ENCODE results near the gene WDR47.
"Not testable (repeated sequence)": the region's sequence is repeated elsewhere in the genome, so short reads cannot be mapped to it uniquely, and the experiment has no call there.

WDR47 gene

DNA sequence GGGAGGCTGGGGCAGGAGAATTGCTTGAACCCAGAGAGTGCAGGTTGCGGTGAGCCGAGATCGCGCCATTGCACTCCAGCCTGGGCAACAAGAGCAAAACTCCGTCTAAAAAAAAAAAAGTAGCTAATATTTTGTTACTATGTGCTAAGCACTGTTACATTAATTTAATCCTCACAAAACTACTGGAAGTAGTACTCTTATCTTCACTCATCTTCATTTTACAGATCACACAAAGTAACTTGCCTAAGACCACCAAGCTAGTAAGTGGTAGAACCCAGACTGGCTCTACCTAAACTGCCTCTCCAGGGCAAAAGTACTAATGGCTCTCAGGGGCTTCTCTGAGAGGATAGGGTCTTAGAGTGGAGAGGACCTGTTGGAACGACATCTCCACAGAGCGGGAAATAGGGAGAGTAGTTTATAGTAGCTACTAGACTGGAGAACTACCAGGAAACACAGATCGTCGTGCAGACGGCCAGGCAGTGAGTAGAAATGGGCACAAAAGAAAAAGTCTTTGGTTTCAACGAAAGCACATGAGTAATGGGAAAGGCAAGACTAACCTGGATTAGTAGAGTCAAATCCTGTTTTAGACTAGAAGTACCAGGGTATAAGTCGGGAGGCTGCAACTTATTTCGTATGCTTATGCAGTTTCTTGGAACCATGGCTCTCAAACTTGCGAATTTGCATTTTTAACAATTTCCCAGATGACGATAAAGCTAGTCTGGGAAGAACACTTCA is 80.0 kb downstream of the WDR47 start:
- no peak for DNase-seq

DNA sequence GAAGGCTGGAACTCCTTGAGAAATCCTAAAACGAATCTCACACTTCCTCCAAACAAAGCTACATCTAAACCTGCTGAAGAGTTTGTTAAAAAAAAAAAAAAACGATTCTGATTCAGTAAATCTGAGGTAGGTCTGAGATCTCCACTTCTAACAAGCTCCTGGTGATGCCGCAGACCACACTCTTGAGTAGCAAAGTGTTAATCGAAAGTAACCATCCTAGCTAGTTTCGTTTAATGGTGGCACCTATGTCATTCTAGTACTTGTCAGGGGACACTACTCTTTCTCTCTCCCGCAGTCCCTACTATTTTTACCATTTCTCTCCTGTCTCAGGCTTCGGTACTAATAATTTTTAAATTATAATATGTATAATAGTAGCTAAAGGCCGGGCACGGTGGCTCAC is 80.7 kb downstream of the WDR47 start:
- DNase-seq = no peak

DNA sequence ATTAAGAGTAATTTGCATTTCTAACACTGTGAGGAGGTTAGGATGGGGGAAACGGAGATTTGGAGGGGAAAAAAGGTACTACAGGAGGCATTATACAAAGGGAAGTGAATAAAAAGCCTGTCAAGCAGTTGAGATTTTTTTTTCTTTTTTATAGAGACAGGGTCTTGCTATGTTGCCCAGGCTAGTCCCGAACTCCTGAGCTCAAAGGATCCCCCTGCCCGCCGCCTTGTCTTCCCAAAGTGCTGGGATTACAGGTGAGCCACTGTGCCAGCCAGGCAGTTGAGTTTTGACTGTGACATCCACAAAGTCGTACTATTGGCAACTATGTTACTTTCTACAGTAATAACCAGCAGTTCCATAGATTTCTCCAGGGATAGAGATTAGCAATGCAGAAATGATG is 81.2 kb downstream of the WDR47 start:
- DNase-seq = no peak

DNA sequence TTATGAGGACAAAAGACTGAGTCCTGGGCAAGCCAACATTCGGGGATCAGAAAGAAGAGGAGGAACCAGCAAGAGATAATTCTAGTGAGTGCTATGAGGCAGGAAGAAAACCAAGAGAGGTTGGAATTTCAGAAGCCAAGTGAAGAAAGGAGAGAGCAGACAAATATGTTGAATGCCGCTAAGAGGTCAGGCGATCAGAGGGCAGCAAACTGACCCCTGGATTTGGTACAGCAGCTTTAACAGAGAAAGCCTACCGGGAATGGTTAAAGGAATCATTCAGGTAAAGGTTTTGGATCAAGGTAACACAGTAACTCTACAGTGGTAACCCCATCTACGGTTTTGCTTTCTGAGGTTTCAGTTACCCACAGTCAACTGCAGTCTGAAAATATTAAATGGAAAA is 84.0 kb downstream of the WDR47 start:
- DNase-seq = no peak

DNA sequence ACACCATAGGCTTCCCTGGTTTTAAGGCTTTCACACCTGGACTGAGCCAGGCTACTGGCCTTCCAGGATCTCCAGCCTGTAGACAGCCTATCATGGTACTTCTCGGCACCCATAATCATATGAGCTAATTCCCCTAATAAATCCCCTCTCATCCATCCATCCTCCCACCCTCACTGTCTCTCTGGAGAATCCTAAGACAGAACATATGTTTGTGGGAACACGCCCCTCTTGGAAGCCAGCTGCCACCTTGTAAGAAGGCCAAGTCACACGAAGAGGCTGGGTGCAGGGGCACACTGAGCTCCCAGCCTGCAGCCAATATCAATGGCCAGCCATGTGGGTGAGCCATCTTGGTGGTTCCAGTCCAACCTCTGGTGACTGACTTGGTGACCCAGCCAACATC is 86.0 kb downstream of the WDR47 start:
- no peak for DNase-seq

DNA sequence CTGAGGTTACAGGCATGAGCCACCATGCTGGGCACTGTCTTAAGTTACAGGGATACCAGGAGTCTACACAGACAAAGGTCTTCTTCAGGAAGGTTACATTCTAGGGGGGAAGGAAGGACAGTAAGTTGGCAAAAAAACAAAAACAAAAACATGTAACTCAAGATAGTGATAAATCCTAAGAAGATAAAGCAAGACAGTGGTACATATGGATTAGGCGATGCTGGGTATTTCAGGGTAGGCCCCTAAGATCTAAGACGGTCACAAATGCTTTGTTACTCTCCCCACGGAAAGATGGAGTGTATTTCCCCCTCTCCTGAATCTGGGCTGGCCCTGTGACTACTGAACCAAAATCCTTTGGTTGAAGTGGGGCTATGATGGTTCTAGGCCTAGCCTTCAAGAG is 86.8 kb downstream of the WDR47 start:
- DNase-seq = no peak

DNA sequence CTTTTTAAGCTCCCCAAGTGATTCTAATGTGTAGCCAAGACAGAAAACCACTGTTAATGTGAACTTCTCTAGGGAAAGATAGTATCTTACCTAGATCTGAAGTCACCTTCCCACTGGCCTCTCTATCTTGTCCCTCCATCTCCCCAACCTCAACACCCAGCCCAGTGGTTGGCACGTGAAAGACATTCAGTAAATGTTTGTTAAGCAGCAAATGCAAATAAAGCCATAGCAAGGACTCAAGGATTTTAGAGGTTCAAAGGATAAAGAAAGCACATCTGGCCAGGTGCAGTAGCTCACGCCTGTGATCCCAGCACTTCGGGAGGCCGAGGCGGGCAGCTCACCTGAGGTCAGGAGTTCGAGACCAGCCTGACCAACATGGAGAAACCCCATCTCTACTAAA is 88.5 kb downstream of the WDR47 start:
- DNase-seq = no peak

DNA sequence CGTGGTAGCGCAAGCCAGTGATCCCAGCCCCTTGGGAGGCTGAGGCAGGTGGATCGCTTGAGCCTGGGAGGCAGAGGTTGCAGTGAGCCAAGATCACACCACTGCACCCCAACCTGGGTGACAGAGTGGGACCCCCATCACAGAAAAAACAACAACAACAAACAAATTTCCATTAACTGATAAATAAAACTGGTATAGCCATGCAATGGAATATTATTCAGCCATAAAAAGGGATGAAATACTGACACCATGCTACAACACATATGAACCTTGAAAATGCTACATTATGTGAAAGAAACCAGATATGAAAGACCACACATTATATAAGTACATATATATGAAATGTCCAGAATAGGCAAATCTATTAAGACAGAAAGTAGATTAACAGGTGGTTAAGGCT is 90.7 kb downstream of the WDR47 start:
- DNase-seq = no peak

DNA sequence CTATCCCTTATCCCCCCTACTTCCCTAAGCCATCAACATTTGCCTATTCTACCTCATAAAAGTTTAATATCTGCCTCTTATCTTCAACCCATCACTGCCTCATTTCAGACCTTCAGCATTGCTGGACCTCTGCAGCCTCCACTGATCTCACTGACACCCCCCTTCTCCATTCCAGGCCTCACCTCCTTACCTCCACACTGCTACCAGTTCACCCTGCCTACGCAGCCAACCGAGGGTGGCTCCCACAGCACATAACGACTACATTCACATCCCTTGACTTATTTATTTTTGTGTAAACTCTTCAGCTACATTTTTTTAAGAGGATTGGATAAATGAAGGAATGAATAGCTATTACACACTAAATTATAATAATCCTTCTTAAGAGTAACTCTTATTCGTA is 92.9 kb downstream of the WDR47 start:
- DNase-seq = no peak

DNA sequence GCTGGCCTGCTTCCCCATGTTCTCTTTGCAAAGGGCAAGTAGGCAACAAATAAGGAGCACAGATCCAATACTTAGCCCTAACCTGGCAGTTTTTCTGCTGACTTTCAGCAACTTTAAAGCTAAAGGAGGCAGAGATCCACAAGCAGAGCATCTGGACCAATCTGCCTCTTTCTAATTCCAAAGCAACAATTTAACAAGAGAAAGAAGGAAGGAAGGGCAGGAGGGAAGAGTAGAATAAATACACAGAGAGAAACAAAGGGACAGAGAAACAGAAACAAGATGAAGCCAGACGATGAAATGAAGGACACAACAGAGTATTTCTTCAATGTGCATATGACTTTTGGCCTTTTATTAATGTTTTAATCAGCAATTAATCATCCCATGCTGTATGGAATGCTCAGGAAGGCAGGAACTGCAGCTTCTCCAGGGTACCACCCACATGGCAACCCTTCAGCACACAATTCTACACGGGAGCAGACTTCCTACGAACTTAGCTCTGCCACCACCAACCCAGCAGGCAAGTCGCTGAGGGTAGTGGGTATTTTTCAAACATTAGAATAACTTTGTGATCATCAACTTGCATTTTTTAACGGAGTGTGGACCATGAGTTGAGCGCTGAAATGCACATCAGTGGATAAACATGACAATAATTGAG is 93.9 kb downstream of the WDR47 start:
- DNase-seq = no peak

DNA sequence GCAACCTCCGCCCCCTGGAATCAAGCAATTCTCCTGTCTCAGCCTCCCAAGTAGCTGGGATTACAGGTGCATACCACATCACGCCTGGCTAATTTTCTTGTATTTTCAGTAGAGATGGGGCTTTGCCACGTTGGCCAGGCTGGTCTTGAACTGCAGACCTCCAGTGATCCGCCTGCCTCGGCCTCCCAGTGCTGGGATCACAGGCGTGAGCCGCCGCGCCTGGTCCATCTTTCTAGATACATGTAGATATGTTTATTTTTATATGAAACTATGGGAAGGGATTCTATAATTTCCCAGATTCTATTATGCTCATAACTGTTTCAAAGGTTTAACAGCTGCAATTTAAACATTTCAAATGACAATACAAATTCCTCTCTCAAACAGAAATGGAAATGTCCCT is 105.7 kb downstream of the WDR47 start:
- no peak for DNase-seq

DNA sequence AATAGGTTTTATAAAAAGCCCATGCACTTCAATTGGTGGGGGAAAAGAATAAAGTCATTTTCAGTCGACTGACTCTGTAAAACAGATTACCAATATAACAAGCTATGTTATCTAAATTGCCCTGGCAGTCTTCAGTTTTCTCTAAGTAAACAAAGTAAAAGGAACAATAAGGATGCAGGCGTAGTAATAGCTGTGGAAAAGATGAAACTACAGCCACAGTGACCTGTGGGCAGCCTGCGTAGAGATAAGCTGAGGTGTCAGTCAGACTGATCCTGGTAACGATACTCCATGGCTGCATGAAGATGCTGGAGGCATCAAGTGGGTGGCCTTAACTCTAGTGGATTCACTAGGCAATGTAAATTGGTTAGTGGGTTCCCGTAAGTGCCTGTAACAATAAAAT is 108.0 kb downstream of the WDR47 start:
- no peak for DNase-seq

DNA sequence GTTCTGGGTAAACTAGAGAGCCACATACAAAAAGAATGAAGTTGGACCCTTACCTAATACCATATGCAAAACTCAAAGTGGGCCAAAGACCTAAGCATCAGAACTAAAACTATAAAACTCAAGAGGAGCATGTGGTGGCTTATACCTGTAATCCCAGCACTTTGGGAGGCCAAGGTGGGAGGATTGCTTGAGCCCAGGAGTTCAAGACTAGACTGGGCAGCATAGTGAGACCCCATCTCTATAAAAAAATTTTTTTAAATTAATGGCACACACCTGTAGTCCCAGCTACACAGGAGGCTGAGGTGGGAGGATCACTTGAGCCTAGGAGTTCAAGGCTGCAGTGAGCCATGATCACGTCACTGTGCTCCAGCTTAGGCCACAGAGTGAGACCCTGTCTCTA is 114.3 kb downstream of the WDR47 start:
- DNase-seq = not testable (repeated sequence)

DNA sequence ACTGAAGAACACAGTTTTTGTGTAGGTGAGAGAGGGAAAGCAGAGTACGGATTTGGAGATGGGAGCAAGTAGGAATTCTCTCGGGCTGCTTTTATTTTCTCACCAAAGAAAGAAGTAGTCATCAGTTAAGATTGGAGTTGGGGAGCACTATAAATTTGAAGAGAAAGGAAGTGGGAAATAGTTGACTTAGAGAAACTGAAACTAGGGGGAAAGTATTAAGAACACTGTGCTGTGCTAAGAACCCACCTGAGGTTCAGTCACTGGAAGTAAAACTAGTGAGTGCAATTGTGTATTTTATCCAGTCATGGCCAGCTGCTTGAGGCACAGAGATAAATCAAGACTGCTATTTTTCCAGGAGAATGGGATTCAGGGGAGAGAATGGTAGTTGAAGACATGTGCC is 116.0 kb downstream of the WDR47 start:
- no peak for DNase-seq
